Sigmoid colon (tissue), 4 donors: ENCODE measurements around the gene MFF.

Experiments used
- EP300 ChIP-seq, 4 donors: sonication (generic); formaldehyde crosslinking; IDR thresholded peaks; one replicate each; pipeline ENCODE4 v1.6.1; 2017; ENCODE audit warnings: antibody characterized with exemption in 4 of 4
- POLR2A ChIP-seq, 2 donors: fragments of 450-650 bp; IDR thresholded peaks; one replicate each; pipeline ENCODE4 v1.6.1; 2016; ENCODE audit warnings: antibody characterized with exemption in 2 of 2, mild to moderate bottlenecking in 2 of 2, moderate library complexity in 2 of 2
- POLR2AphosphoS5 ChIP-seq, 4 donors: sonication (generic); formaldehyde crosslinking; IDR thresholded peaks; one replicate each; pipeline ENCODE4 v1.6.1; 2017; ENCODE audit warnings: antibody characterized with exemption in 4 of 4
- TF ChIP-seq, protein P1 (sequence below), 4 experiments: fragments of 450-650 bp in 3 of 4; fragments of 200-600 bp in 1 of 4; IDR thresholded peaks; one replicate each; pipeline ENCODE4 v1.5.1; 2016 to 2019; ENCODE audit warnings: antibody characterized with exemption in 4 of 4, mild to moderate bottlenecking in 3 of 4, moderate library complexity in 2 of 4

DNA sequence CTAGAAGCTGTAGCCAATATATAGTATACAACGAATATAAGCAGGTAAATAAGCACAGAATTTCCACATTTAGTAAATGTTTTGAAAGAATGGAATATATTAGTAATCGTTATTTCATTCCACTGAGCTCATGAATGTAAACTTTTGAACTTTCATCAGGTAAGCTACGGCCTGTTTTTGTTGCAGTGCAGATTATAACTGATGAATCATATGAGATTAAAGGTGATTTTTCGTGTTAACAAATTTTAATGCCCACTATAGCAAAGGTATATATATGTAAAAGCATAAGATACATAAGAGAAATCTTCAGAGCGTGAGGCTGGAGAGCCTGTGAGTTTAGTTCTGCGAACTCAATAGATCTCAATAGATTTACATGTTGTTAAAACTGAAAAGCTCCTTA lies 61.6 kb downstream of the MFF start:
- TF ChIP-seq EP300 (IDR thresholded peaks at IDR 0.05), result no peak
- TF ChIP-seq POLR2AphosphoS5 (IDR thresholded peaks at IDR 0.05), result no peak
- TF ChIP-seq, protein P1, sequence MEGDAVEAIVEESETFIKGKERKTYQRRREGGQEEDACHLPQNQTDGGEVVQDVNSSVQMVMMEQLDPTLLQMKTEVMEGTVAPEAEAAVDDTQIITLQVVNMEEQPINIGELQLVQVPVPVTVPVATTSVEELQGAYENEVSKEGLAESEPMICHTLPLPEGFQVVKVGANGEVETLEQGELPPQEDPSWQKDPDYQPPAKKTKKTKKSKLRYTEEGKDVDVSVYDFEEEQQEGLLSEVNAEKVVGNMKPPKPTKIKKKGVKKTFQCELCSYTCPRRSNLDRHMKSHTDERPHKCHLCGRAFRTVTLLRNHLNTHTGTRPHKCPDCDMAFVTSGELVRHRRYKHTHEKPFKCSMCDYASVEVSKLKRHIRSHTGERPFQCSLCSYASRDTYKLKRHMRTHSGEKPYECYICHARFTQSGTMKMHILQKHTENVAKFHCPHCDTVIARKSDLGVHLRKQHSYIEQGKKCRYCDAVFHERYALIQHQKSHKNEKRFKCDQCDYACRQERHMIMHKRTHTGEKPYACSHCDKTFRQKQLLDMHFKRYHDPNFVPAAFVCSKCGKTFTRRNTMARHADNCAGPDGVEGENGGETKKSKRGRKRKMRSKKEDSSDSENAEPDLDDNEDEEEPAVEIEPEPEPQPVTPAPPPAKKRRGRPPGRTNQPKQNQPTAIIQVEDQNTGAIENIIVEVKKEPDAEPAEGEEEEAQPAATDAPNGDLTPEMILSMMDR (IDR thresholded peaks at IDR 0.05), result no peak
- TF ChIP-seq POLR2A (IDR thresholded peaks at IDR 0.05), result no peak
